BE2C (cell line): Measurements from ENCODE around the gene LRRC32.

Experiments used
- DNase-seq: peaks from one replicate; pipeline ENCODE4 v3.0.0-alpha.2; 2020
- H3K27me3 ChIP-seq: fragments of 250-450 bp; sonication (Bioruptor Pico); 2 replicates; pipeline ENCODE4 v1.5.1; 2020; ENCODE audit warnings: mild to moderate bottlenecking
- H3K36me3 ChIP-seq: fragments of 250-450 bp; sonication (Bioruptor Pico); 2 replicates; pipeline ENCODE4 v1.5.1; 2020; ENCODE audit warnings: mild to moderate bottlenecking
- H3K4me1 ChIP-seq: fragments of 250-450 bp; sonication (Bioruptor Pico); 2 replicates; pipeline ENCODE4 v1.5.1; 2020
- H3K4me3 ChIP-seq: 2 replicates; pipeline ENCODE4 v1.5.1; 2011; ENCODE audit warnings: low read depth, low read length
- H3K9me3 ChIP-seq: fragments of 250-450 bp; sonication (Bioruptor Pico); 2 replicates; pipeline ENCODE4 v1.5.1; 2020
- TF ChIP-seq, protein P1 (sequence below): IDR thresholded peaks from 2 replicates; pipeline ENCODE4 v1.5.1; 2012; ENCODE audit warnings: mild to moderate bottlenecking, low read depth, low read length

LRRC32 gene

DNA sequence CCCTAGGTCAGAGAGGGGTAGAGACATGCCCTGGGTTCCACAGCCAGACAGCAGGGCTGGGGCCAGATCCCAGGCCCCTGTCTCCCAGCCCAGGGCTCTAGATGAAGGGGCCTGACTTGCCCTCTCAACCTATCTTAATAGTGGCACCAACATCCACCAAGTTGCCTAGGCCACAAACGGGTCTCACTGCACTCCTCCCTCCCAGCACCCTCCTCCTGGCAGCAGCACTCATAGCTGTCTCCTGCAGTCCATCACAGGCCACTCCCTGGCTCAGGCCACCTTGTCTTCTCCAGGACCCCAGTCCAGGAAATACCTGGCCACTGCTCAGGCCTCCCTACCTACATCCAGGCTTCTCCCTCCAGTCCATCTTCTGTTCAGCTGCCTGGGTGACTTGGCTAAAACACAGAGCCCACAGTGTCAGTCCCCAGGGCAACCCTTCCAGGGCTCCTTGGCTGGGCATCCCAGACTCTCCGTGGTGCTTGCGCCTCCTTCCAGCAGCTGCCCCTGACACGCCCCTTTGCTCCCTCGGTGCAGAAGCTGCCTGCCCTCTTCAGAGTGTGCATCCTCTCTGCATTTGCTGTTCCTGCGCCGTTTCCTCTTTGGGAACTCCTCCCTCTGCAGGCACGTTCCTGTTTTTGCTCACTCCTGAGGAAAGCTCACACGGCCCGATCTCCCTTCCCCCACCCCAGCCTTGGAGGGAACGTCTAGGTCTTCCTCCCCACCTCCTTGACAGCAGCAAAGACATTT is 40.5 kb downstream of the LRRC32 start:
- H3K27me3 ChIP-seq: no peaks in the 10 kb centered on the region
- TF ChIP-seq, protein P1, sequence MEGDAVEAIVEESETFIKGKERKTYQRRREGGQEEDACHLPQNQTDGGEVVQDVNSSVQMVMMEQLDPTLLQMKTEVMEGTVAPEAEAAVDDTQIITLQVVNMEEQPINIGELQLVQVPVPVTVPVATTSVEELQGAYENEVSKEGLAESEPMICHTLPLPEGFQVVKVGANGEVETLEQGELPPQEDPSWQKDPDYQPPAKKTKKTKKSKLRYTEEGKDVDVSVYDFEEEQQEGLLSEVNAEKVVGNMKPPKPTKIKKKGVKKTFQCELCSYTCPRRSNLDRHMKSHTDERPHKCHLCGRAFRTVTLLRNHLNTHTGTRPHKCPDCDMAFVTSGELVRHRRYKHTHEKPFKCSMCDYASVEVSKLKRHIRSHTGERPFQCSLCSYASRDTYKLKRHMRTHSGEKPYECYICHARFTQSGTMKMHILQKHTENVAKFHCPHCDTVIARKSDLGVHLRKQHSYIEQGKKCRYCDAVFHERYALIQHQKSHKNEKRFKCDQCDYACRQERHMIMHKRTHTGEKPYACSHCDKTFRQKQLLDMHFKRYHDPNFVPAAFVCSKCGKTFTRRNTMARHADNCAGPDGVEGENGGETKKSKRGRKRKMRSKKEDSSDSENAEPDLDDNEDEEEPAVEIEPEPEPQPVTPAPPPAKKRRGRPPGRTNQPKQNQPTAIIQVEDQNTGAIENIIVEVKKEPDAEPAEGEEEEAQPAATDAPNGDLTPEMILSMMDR: no peak
- H3K36me3 ChIP-seq: no peaks in the 10 kb centered on the region
- DNase-seq: no peak
- H3K9me3 ChIP-seq: no peaks in the 10 kb centered on the region
- H3K4me1 ChIP-seq: peaks cover 1% of the 10 kb centered on the region; the same call in 1 of the 2 replicates
- H3K4me3 ChIP-seq: no peak overlapping the region

DNA sequence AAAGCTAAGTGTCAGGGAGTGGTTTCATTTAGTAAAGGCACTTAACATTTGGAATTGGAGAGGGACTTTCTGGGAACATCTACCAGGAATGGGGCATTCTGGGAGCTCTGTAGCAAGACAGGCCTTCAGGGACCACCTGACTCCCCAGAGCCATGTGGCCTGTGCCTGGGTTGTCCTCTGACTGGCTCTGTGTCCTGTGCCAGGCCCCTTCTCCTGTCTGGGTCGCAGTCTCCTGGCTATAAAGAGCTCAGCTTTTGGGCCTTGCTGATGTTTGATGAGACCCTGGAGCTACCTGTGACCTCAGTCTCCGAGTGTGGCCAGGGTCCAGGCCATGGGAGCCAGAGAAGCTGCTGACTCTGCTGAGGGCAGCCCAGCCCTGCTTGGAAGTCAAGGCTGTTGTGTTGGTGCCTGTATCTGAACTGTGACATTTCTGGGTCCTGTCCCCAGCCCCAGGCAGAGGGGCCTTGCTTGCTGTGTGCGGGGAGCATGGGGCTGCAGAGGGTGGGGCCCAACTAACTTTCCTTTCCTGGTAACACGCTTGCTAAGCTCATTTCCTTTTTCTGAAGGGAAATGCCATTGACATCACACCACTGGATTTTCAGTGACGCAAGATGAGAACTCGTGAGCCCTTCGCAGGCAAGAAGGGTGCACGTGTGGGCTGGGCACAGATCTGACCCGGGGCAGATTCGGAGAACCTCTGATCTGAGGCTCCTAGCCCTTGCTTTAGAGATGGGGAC is 41.3 kb downstream of the LRRC32 start:
- Histone ChIP-seq H3K27me3 (no peaks in the 10 kb centered on the region), H3K36me3 (no peaks in the 10 kb centered on the region), H3K4me1 (peaks cover 7% of the 10 kb centered on the region), H3K4me3 (no peak overlapping the region), H3K9me3 (no peaks in the 10 kb centered on the region)
- DNase-seq: no peak
- TF ChIP-seq, protein P1: no peak

DNA sequence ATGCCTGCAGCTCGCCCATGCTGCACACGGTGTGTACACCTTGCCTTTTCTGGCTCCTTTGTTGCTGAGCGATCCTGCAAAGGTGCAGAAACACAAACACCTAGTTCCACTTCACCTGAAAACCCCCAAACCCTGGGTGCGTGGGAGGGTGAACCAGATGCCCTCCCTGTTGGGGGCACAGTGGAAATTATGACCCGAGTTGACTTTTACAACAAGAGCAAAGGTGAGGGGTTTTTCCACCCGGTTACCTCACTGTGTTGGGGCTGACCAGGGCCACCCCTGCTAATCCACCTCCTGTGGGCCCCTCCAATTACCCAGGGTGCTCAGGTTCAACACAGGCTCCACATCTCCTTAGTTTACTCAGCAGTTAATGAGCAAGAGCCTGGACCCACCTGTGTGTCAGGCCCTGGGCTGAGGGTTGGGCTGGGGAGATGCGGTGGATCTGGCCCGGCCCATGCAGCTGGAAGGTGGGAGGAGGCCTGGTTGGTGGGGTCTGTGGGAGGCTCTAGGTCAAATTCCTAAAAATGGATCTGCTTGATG is 42.1 kb downstream of the LRRC32 start:
- no peaks in the 10 kb centered on the region for H3K27me3 ChIP-seq
- no peak overlapping the region for H3K4me3 ChIP-seq
- no peak for DNase-seq
- TF ChIP-seq, protein P1: no peak
- no peaks in the 10 kb centered on the region for H3K36me3 ChIP-seq
- H3K4me1 ChIP-seq: peaks cover 8% of the 10 kb centered on the region
- no peaks in the 10 kb centered on the region for H3K9me3 ChIP-seq

DNA sequence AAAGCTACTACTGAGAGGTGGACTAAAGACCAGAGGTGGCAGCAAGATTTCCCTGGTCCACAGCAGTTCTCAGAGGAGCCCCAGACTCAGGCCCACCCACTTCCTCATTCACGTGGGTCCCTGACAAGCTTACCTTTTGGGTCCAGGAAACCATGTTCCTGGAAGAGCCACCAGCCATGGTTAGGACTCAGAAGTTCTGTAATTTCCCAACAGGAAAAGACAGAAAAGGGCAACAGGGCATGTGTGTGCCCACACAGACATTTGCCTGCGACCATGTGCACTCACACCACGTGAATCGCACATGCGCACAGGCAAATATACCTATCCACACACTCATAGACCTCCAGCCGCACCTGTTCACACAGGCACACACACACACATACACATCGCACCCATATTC is 42.9 kb downstream of the LRRC32 start:
- Histone ChIP-seq H3K4me1 (peaks cover 13% of the 10 kb centered on the region), H3K4me3 (no peak overlapping the region), H3K9me3 (no peaks in the 10 kb centered on the region), H3K27me3 (no peaks in the 10 kb centered on the region), H3K36me3 (no peaks in the 10 kb centered on the region)
- DNase-seq: no peak
- TF ChIP-seq, protein P1: no peak

DNA sequence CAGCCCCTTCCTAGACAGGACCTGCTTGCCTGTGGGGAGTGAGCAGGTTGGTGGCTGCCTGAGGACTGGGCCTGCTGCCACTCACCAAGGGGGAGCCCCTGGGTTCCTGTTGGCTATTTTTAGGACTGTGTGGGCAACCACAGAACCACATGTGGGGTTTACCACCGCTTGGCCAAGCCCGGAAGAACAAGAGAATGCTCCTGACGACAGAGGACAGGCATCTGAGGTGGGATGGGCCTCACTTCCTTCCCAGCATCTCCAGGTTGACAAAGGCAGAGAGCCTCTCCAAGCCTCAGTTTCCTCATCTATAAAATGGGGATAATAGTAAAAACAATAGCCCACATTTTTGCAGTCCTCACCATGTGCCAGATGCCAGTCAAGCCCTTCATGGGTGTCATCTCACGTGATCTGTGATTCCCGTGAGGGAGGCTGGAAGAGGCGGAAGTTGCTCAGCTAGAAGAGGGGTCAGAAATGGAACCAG is 43.6 kb downstream of the LRRC32 start:
- H3K4me1 ChIP-seq: peaks cover 19% of the 10 kb centered on the region
- H3K4me3 ChIP-seq: no peak overlapping the region
- TF ChIP-seq, protein P1: no peak
- H3K27me3 ChIP-seq: no peaks in the 10 kb centered on the region
- no peaks in the 10 kb centered on the region for H3K36me3 ChIP-seq
- DNase-seq: no peak
- no peaks in the 10 kb centered on the region for H3K9me3 ChIP-seq
